Erythroblast (primary cell): ENCODE results near the gene NOS1AP.

Experiments used
- GATA1 ChIP-seq: IDR thresholded peaks from 2 replicates; pipeline ENCODE4 v1.6.1; 2011; ENCODE audit warnings: low read depth, mild to moderate bottlenecking, control low read depth, low read length, moderate library complexity
- POLR2A ChIP-seq: IDR thresholded peaks from 2 replicates; pipeline ENCODE4 v1.6.1; 2011; ENCODE audit warnings: mild to moderate bottlenecking, low read length

DNA sequence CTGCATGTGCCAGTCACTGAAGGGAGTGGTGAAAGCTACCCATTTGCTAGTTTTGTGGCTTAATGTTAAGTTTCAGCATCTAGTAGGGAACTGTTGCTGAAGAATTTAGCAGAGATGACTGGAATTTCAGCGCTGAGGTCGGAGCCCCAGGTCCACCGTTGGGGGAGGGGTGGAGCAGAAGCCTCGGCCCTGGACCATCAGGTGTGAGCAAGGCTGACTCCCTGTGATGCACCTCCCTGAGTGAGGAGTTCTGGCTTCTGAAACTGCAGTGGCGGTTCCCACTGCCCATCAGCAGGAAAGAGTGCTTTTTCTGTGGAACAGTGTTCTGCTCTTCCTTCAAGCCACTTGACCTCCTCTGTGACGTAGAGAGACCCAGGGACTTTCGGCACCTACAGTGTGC is 1.3 kb downstream of the NOS1AP start:
- TF ChIP-seq POLR2A (no peak), GATA1 (no peak)
